OCI-LY1 (cell line): ENCODE results near the gene ZBTB5.

Experiments used
- H2AFZ ChIP-seq: fragments of 200-600 bp; sonication (generic), shearing (Covaris generic); 2 replicates; pipeline ENCODE4 v1.6.0; 2014; ENCODE audit warnings: antibody characterized with exemption, mild to moderate bottlenecking, low read length
- H3F3A ChIP-seq: fragments of 200-600 bp; sonication (generic), shearing (Covaris generic); 2 replicates; pipeline ENCODE4 v1.6.0; 2014; ENCODE audit warnings: mild to moderate bottlenecking, antibody characterized with exemption, low read length, moderate library complexity; ENCODE audit not compliant: insufficient read depth
- H3K27ac ChIP-seq: fragments of 200-600 bp; sonication (generic); 2 replicates; pipeline ENCODE4 v1.5.1; 2014; ENCODE audit warnings: low read length, mixed run types, mild to moderate bottlenecking, low read depth; ENCODE audit not compliant: poor library complexity, severe bottlenecking
- H3K27me3 ChIP-seq: fragments of 200-600 bp; sonication (generic); 2 replicates; pipeline ENCODE4 v1.6.0; 2014; ENCODE audit warnings: antibody characterized with exemption, mild to moderate bottlenecking, low read length, moderate library complexity; ENCODE audit not compliant: insufficient read depth
- H3K36me3 ChIP-seq: fragments of 200-600 bp; sonication (generic); 2 replicates; pipeline ENCODE4 v1.6.1; 2014; ENCODE audit warnings: mild to moderate bottlenecking, antibody characterized with exemption, low read length, moderate library complexity, mixed read lengths; ENCODE audit not compliant: insufficient read depth
- H3K4me1 ChIP-seq: fragments of 200-600 bp; sonication (generic); 2 replicates; pipeline ENCODE4 v1.5.1; 2014; ENCODE audit warnings: mild to moderate bottlenecking, low read length, moderate library complexity; ENCODE audit not compliant: insufficient read depth, severe bottlenecking
- H3K4me2 ChIP-seq: fragments of 200-600 bp; sonication (generic), shearing (Covaris generic); 2 replicates; pipeline ENCODE4 v1.6.1; 2014; ENCODE audit warnings: low read length
- H3K4me3 ChIP-seq: fragments of 200-600 bp; sonication (generic); 2 replicates; pipeline ENCODE4 v1.5.1; 2014; ENCODE audit warnings: low read length, low read depth, mild to moderate bottlenecking, mixed read lengths; ENCODE audit not compliant: poor library complexity, severe bottlenecking
- H3K79me2 ChIP-seq: fragments of 200-600 bp; shearing (Covaris generic); 2 replicates; pipeline ENCODE4 v1.6.1; 2016; ENCODE audit warnings: mixed run types, low read length, mixed read lengths; ENCODE audit not compliant: insufficient read depth
- H3K9ac ChIP-seq: fragments of 200-600 bp; sonication (generic), shearing (Covaris generic); 2 replicates; pipeline ENCODE4 v1.6.1; 2014; ENCODE audit warnings: mild to moderate bottlenecking, low read length, mixed read lengths
- H3K9me2 ChIP-seq: fragments of 200-600 bp; sonication (generic), shearing (Covaris generic); 2 replicates; pipeline ENCODE4 v1.6.1; 2014; ENCODE audit warnings: low read depth, mild to moderate bottlenecking, low read length, mixed read lengths
- H3K9me3 ChIP-seq: fragments of 200-600 bp; shearing (Covaris generic); 2 replicates; pipeline ENCODE4 v1.6.1; 2014; ENCODE audit warnings: low read length, mixed read lengths
- H4K20me1 ChIP-seq: fragments of 200-600 bp; sonication (generic), shearing (Covaris generic); 2 replicates; pipeline ENCODE4 v1.6.0; 2016; ENCODE audit warnings: mild to moderate bottlenecking, low read length; ENCODE audit not compliant: insufficient read depth
- EZH2 ChIP-seq: fragments of 200-600 bp; sonication (generic), shearing (Covaris generic); IDR thresholded peaks from 2 replicates; pipeline ENCODE4 v1.8.0; 2017; ENCODE audit warnings: borderline replicate concordance, mixed run types, mild to moderate bottlenecking, antibody characterized with exemption, low read length, moderate library complexity, mixed read lengths
- TF ChIP-seq, protein P1 (sequence below): fragments of 200-600 bp; sonication (generic), shearing (Covaris generic); IDR thresholded peaks from 2 replicates; pipeline ENCODE4 v1.5.1; 2017; ENCODE audit warnings: mild to moderate bottlenecking, antibody characterized with exemption, low read length, moderate library complexity, mixed read lengths

ZBTB5 gene

DNA sequence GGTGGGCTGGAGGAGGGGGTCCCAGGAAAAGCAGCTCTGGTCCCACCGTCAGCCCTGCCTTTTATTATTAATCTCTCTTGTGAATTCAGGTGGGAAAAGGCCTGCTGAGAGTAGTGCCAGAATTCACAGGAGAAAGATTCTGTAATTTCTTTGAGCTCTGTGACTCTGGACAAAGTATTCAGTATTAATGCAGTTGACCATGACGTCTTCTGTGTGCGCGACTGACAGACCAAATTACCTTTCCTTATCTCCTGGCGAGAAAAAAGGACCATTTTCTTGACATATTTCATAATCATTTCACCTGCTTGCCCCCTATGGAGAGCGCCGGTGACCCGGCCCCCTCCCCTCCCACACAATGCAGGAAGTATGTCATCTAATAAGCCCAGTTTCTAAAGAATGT is 69.6 kb downstream of the ZBTB5 start:
- H3K9me3 ChIP-seq: no peaks in the 10 kb centered on the region
- H3K27me3 ChIP-seq: no peaks in the 10 kb centered on the region
- H3K9ac ChIP-seq: peak overlapping the region; percentile 48
- peak overlapping the region; percentile 52 for H3K4me2 ChIP-seq
- H4K20me1 ChIP-seq: no peaks in the 10 kb centered on the region
- peaks cover 3% of the 10 kb centered on the region; the same call in 1 of the 2 replicates for H3F3A ChIP-seq
- no peak overlapping the region for H3K4me3 ChIP-seq
- TF ChIP-seq, protein P1, sequence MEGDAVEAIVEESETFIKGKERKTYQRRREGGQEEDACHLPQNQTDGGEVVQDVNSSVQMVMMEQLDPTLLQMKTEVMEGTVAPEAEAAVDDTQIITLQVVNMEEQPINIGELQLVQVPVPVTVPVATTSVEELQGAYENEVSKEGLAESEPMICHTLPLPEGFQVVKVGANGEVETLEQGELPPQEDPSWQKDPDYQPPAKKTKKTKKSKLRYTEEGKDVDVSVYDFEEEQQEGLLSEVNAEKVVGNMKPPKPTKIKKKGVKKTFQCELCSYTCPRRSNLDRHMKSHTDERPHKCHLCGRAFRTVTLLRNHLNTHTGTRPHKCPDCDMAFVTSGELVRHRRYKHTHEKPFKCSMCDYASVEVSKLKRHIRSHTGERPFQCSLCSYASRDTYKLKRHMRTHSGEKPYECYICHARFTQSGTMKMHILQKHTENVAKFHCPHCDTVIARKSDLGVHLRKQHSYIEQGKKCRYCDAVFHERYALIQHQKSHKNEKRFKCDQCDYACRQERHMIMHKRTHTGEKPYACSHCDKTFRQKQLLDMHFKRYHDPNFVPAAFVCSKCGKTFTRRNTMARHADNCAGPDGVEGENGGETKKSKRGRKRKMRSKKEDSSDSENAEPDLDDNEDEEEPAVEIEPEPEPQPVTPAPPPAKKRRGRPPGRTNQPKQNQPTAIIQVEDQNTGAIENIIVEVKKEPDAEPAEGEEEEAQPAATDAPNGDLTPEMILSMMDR: no peak
- TF ChIP-seq EZH2: no peak
- no peaks in the 10 kb centered on the region for H3K79me2 ChIP-seq
- H3K36me3 ChIP-seq: no peaks in the 10 kb centered on the region
- 0 out of 2 replicates have a peak overlapping the region, but pooled peaks have one; percentile 12 for H2AFZ ChIP-seq
- H3K27ac ChIP-seq: peak overlapping the region; percentile 88
- H3K4me1 ChIP-seq: peaks cover 77% of the 10 kb centered on the region
- no peaks in the 10 kb centered on the region for H3K9me2 ChIP-seq

DNA sequence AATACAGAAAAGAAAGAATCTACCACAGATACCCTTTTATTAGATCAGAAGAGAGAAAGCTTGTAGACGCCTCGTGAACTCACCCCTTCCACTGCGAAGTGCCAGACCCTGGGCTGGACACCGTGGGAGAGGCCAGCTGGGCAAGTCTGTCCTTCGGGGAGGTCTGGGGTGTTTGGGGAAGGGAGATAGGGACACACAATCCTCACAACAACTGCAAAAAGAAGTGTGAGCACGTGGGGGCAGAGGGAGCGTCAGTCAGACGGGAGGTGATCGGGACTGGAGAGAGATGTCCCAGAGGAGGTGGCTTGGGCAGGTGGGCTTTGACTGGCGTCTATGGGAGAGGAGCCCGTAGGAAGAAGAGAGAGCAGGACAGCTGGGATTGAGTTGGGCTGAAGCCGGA is 70.0 kb downstream of the ZBTB5 start:
- no peak for TF ChIP-seq EZH2
- TF ChIP-seq, protein P1: no peak
- Histone ChIP-seq H3F3A (peaks cover 3% of the 10 kb centered on the region; the same call in 1 of the 2 replicates), H3K79me2 (no peaks in the 10 kb centered on the region), H3K4me1 (peaks cover 77% of the 10 kb centered on the region), H3K36me3 (no peaks in the 10 kb centered on the region), H3K4me3 (no peak overlapping the region), H3K9me3 (no peaks in the 10 kb centered on the region), H3K9ac (peak overlapping the region; percentile 48; the same call in 1 of the 2 replicates), H3K27me3 (no peaks in the 10 kb centered on the region), H4K20me1 (no peaks in the 10 kb centered on the region), H2AFZ (peak overlapping the region; percentile 8; the same call in 1 of the 2 replicates), H3K27ac (peak overlapping the region; percentile 88), H3K9me2 (no peaks in the 10 kb centered on the region), H3K4me2 (peak overlapping the region; percentile 52; the same call in 1 of the 2 replicates)

DNA sequence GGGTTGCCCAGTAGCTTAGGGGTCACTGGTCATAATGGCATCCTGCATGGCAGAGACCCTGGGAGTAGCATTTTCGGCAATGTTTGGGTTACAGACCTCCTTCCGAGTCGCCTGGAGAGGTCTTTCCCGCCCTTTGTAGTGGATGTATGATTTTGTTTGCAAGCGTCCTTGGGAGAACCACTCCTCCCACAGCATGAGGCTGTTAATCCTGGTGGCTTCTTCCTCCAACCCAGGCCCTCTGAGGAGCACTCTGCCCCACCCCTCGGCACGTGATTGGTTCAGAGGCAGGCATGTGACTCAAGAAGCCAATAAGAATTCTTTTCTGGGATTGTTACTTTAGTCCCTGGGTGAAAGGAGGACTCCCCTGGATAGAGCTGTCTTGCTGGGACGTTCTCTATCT is 73.0 kb downstream of the ZBTB5 start:
- TF ChIP-seq EZH2: no peak
- TF ChIP-seq, protein P1: no peak
- Histone ChIP-seq H2AFZ (no peak overlapping the region), H3K4me1 (peaks cover 73% of the 10 kb centered on the region), H3K9me3 (no peaks in the 10 kb centered on the region), H3K27ac (peak overlapping the region; percentile 88), H3K9ac (no peak overlapping the region), H3K79me2 (no peaks in the 10 kb centered on the region), H4K20me1 (no peaks in the 10 kb centered on the region), H3K27me3 (no peaks in the 10 kb centered on the region), H3K36me3 (no peaks in the 10 kb centered on the region), H3K4me3 (no peak overlapping the region), H3K9me2 (no peaks in the 10 kb centered on the region), H3F3A (0 out of 2 replicates have a peak, but pooled peaks cover 3% of the 10 kb centered on the region), H3K4me2 (no peak overlapping the region)
